HG02973 (cell line): ENCODE results near the gene OR2A5.
"Not testable (repeated sequence)": the region's sequence is repeated elsewhere in the genome, so short reads cannot be mapped to it uniquely, and the experiment has no call there.

Experiments
- ATAC-seq: cut with Tn5 transposase; IDR thresholded peaks from one replicate; pipeline ENCODE4 v1.9.1; 2021; ENCODE audit warnings: moderate library complexity; ENCODE audit not compliant: unreplicated experiment

Gene OR2A5, protein sequence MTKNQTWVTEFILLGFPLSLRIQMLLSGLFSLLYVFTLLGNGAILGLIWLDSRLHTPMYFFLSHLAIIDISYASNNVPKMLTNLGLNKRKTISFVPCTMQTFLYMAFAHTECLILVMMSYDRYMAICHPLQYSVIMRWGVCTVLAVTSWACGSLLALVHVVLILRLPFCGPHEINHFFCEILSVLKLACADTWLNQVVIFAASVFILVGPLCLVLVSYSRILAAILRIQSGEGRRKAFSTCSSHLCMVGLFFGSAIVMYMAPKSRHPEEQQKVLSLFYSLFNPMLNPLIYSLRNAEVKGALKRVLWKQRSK

GRCh38 chr7:144048648-144049047 lies at the start of gene OR2A5:
TSS of gene OR2A5 (plus strand) at chr7:144048948. CDS start at chr7:144050402, 1,454 bp downstream.
- no peak for ATAC-seq

DNA sequence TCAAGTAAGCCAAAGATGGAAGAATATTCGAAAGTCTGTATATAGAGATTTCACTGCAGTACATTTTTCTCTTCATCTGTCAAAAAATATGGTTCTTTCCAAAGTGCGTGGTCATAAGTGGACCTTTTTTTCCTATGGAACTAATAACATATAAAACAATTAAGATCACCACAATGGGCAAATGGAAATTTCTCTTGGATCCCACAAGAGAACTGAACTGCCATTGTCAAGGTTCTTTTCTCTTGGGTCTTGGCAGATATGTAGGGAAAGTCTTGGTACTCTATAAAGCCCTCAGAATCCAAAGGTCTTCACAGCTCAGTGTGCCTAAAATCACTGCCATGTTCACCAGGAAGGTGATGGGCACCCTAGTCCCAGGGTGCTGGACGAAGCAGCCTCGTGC lies 48.7 kb upstream of the OR2A5 start, which contains the start of gene OR6B1:
Gene OR6B1 (plus strand): TSS at position 301 of the 400 bp plus-strand sequence. CDS start 3,677 bp downstream, outside the sequence.
- ATAC-seq: no peak

DNA sequence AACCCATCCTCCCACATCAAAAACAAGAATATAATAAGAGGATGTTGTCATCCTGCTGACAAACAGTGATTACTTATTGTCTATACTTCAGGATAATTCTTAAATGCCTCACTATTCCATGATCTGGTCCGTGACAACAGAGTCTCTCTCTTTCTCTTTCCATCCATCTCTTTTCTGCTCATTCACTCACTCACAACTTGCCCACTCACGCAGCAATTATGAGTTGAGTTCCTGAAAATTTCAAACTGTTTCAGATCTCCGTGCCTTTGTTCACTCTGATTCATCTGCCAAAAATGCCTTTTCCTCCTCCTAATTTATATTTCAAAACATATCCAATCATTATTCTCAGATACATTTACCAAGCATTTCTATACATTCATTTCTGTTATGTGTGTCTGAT lies 47.2 kb upstream of the OR2A5 start:
- no peak for ATAC-seq

DNA sequence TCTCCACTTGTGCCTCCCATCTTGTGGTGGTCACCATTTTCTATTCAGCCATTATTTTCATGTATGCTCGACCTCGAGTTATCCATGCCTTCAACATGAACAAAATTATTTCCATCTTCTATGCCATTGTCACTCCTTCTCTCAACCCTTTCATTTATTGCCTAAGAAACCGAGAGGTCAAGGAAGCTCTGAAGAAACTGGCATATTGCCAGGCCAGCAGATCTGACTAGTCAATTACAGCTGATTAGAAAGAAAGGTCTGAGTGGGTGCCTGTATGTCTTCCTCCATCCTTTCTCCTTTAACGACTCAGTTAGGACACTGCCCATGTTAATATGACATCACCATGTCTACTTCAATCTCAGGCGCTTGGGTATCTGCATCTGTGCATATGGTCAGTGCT lies 44.0 kb upstream of the OR2A5 start:
- no peak for ATAC-seq

DNA sequence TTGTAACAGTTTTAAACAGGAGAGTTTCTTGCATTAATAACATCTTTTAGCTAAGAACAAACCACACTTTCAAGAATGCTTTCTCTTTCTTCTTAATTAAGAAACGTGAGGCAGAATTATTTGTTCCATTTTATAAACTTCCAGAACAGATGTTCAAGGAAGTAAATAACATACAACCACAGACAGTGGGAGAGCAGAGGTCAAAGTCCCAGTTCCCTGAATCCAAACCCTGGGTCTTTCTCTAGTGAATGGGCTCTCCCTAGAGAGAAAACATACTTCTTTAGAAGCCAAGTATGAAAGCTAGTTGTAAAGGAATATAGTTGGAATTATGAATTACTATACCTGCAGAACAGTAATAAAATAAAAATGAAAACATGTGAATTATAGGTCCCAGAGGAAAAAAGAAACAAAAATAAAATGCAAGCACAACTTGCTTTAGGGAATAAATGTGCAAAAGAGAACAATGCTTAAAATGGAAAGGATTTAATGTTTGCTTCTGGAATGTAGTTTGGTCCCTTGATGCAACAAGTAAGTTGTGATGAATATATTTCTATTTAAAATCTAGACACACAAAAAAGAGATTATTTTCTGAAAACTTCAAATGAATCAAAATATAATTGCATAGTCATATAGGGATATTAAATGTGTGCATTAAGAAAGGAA lies 42.6 kb upstream of the OR2A5 start:
- no peak for ATAC-seq

DNA sequence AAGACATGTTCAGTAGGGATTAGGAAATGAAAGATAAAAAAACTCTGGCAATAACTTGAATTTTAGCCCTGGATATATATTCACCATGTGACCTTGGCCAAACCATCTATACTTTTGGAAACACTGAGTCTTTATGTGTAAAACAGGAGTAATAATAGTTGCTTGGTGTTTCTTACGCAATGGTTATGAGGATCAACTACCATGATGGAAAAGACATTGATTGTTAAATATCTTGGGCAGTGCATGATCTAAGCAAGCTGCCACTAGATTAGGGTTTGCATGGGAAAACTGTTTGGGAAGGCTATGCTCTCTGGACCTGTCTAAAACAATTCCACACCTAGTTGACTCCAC lies 42.1 kb upstream of the OR2A5 start:
- ATAC-seq: no peak

DNA sequence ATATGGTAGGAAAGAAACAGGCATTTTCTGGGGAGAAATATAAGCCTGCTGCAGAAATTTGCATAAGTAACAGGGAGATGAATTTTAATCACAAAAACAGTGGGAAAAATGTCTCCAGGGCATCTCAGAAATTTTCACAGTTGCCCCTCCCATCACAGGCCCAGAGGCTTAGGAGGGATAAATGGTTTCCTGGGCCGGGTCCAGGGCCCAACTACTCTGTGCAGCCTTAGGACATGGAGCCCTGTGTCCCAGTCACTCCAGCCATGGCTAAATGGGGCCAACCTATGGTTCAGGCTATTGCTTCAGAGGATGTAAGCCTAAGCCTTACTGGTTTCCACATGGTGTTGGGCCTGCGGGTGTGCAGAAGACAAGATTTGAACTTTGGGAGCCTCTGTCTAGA lies 39.4 kb upstream of the OR2A5 start:
- ATAC-seq: no peak

GRCh38 chr7:144010061-144010460 lies 38.7 kb upstream of the OR2A5 start:
- ATAC-seq: not testable (repeated sequence)

- not testable (repeated sequence) for ATAC-seq
Measured at GRCh38 chr7:144010821-144011220, 37.9 kb upstream of the OR2A5 start.

- ATAC-seq: no peak
Measured at GRCh38 chr7:144011458-144012230, 37.1 kb upstream of the OR2A5 start.

DNA sequence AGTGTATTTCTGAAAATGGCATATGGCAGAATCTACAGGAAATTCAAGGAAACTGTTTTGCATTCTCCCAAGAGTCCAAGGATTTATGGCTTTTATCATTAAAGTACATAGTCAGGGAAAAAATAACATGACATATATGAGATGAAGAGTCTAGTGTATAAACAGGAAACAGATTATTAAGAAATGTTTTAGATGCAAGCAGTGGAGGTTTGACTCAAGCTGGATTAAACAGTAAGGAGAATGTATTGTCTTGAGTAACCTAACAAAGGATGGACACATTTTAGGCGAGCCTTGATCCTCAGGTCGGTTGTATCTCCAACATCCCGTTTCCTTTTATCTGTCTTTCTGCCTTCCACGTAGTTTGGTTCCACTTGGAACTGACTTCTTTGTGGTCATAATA lies 30.7 kb upstream of the OR2A5 start:
- ATAC-seq: no peak

DNA sequence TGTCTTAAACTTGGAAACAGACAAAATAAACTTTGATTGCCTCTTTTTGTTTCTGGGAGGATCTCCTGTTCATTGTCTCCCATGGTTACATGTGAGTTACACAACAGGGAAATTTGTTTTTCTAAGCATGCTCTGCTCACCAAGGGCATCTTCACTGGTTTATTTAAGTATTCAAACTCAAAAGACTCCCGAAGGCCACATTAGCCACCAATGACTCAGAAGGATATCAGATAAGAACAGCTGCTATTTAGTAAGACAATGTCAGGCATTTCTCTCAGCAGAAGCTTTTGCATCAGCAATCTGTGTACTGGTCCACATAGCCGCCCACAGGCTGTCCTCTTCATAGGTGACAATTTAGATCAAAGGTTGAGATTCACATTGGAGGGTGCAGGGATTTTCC lies 29.3 kb upstream of the OR2A5 start:
- no peak for ATAC-seq

DNA sequence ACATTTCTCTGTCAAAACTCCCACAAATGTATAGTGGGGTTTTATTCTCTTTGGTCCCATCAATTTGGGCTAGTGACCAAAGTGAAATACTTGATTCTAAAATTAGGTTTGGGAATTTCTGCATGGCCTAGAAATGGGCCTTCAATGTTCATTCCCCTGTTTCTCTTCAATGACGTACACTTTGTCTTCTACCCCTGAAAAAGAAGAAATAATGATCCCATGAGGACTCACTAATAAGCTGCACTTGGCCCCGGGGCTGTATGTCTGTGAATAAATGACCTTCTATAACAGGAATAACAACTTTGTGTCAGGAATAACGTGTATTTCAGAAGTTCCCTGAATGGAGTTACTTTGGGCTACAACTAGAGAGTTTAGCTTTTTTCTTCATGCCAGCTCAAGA lies 28.4 kb upstream of the OR2A5 start:
- no peak for ATAC-seq

DNA sequence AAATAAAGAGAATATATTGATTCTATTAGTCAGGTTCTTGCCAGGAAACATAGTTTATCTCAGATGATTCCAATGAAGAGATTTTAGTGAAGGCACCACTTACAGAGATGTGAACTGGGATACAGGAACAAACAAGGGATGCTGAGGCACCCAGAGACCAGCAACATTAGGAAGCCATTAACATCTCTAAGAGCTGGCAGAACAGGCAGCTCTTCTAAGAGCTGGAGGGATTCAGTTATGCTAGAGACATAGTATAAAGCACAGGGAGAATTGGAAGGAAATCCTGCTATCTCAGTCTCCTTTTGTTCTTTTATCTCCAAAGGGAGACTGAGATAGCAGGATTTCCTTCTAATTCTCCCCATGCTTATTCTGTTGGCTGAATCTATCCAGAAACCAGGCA lies 26.6 kb upstream of the OR2A5 start:
- ATAC-seq: no peak

- ATAC-seq: no peak
Measured at GRCh38 chr7:144023171-144023827, 25.4 kb upstream of the OR2A5 start.

- no peak for ATAC-seq
Measured at GRCh38 chr7:144024213-144024612, 24.5 kb upstream of the OR2A5 start.

DNA sequence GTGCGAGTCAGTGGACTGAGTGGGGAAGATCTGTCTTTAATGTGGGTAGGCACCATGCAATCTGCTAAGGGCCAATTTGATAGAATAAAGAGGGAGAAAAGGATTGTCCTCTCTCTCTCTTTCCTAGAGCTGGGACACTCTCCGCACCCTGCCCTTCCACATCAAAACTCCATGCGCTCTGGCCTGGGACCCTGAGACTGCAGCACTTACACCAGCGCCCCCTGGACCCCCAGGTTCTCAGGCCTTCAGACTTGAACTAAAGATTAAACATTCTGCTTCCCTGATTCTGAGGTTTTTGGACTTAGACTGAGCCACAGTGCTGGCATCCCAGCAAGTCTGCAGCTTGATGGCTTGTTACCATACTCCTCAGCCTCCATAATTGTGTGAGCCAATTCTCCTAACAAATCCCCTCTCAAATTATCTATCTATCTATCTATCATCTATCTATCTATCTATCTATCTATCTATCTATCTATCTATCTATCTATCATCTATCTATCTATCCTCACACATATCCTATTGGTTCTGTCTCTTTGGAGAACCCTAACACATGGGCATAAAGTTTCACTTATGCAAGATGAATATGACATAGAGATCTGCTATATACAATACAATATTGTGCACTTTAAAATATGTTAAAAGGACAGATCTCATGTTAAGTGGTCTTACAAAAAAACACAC lies 22.4 kb upstream of the OR2A5 start:
- no peak for ATAC-seq

DNA sequence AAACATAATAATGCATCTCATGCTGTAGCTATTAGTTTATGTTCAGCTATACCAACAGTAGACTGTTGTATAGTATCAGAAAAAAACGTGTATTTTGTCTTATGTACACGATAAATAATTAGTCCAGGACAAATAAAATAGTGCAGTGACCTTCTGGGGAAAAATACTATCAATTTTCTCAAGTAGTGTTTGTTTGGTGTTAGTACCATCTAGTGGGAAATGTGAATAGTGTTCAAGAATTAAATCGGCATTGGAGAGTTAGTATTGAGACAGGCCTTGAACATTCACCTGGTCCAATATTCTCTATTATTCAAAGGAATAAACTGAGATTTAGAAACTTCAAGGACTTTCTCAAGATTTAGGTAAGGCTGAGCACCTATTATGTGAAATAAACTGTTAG lies 21.7 kb upstream of the OR2A5 start:
- no peak for ATAC-seq

- ATAC-seq: peak; percentile 66
Measured at GRCh38 chr7:144027974-144028373, 20.8 kb upstream of the OR2A5 start.

- no peak for ATAC-seq
Measured at GRCh38 chr7:144028547-144028946, 20.2 kb upstream of the OR2A5 start.

GRCh38 chr7:144032516-144032915 lies 16.2 kb upstream of the OR2A5 start:
- ATAC-seq: no peak
